ENCODE data around the gene DYRK2.

The DYRK2 gene

GRCh38 chr12:67705394-67706370, 57.1 kb downstream of the DYRK2 start:
- intact Hi-C loops (cut with DNase I; ENCODE audit: low total_unique reads), result no loop called here
- TF ChIP-seq CTCF (IDR thresholded peaks at IDR 0.05), result no peak
- no peak overlapping the region for H3K27ac ChIP-seq
- H3K4me3 ChIP-seq, result no peak overlapping the region
- no peak for DNase-seq
- H3K4me1 ChIP-seq, result peaks cover 0 to 8% (median 4%) of the 10 kb centered on the region in 4 donors
- no peaks in the 10 kb centered on the region for H3K9me3 ChIP-seq
- H3K36me3 ChIP-seq, result no peaks in the 10 kb centered on the region
- H3K27me3 ChIP-seq, result no peaks in the 10 kb centered on the region

- Histone ChIP-seq H3K27me3 (no peaks in the 10 kb centered on the region), H3K4me3 (no peak overlapping the region), H3K9me3 (no peaks in the 10 kb centered on the region), H3K4me1 (peaks cover 0 to 8% (median 4%) of the 10 kb centered on the region in 4 donors), H3K36me3 (no peaks in the 10 kb centered on the region), H3K27ac (no peak overlapping the region)
- no peak for DNase-seq
- TF ChIP-seq CTCF (IDR thresholded peaks at IDR 0.05), result no peak
- intact Hi-C loops (cut with DNase I; ENCODE audit: low total_unique reads), result no loop called here
Measured at GRCh38 chr12:67709367-67709954, 60.9 kb downstream of the DYRK2 start.

GRCh38 chr12:67710582-67710981, 62.0 kb downstream of the DYRK2 start:
- H3K9me3 ChIP-seq, result no peaks in the 10 kb centered on the region
- peak in 1 of 2 donors; percentile 34 for DNase-seq
- peaks cover 0 to 8% (median 4%) of the 10 kb centered on the region in 4 donors for H3K4me1 ChIP-seq
- intact Hi-C loops (cut with DNase I; ENCODE audit: low total_unique reads), result no loop called here
- no peaks in the 10 kb centered on the region for H3K36me3 ChIP-seq
- no peak for TF ChIP-seq CTCF (IDR thresholded peaks at IDR 0.05)
- H3K27me3 ChIP-seq, result no peaks in the 10 kb centered on the region
- H3K27ac ChIP-seq, result no peak overlapping the region
- no peak overlapping the region for H3K4me3 ChIP-seq

- no peak for TF ChIP-seq CTCF (IDR thresholded peaks at IDR 0.05)
- no peak for DNase-seq
- Histone ChIP-seq H3K4me1 (peaks cover 0 to 8% (median under 1%) of the 10 kb centered on the region in 4 donors), H3K27ac (no peak overlapping the region), H3K9me3 (no peaks in the 10 kb centered on the region), H3K27me3 (no peaks in the 10 kb centered on the region), H3K36me3 (no peaks in the 10 kb centered on the region), H3K4me3 (no peak overlapping the region)
- intact Hi-C loops (cut with DNase I; ENCODE audit: low total_unique reads), result no loop called here
Measured at GRCh38 chr12:67712011-67712410, 63.5 kb downstream of the DYRK2 start.

- DNase-seq, result no peak
- TF ChIP-seq CTCF (IDR thresholded peaks at IDR 0.05), result no peak
- Histone ChIP-seq H3K27ac (no peak overlapping the region), H3K4me1 (peaks cover 0 to 16% (median 5%) of the 10 kb centered on the region in 4 donors), H3K4me3 (no peak overlapping the region), H3K9me3 (no peaks in the 10 kb centered on the region), H3K27me3 (no peaks in the 10 kb centered on the region), H3K36me3 (no peaks in the 10 kb centered on the region)
- intact Hi-C loops (cut with DNase I; ENCODE audit: low total_unique reads), result no loop called here
Measured at GRCh38 chr12:67714648-67715047, 66.1 kb downstream of the DYRK2 start.
